HG03442 (cell line): ENCODE measurements around the gene PRM3.

Experiments
- ATAC-seq: cut with Tn5 transposase; IDR thresholded peaks from one replicate; pipeline ENCODE4 v1.9.1; 2021; ENCODE audit warnings: mild to moderate bottlenecking, moderate library complexity; ENCODE audit not compliant: unreplicated experiment

The PRM3 gene

DNA sequence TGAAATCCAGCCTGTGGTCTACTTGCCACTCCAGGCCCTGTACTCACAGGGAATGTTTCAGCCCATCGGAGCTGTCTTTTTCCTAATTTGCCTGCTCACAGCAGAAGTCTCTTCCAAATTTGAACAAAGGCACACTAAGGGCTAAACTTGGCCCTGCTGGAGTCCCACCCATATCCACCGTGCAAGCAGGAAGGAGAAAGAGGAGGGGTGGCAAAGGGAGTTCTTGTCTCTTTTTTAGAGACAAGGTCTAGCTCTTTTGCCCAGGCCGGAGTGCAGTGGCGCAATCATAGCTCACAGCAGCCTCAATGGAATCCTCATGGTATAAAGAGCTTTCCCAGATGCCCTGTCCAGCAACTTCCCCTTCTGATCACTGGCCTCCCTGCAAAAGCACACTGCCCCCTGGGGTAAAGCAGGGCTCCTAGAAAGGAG lies 10.4 kb upstream of the PRM3 start:
- no peak for ATAC-seq

DNA sequence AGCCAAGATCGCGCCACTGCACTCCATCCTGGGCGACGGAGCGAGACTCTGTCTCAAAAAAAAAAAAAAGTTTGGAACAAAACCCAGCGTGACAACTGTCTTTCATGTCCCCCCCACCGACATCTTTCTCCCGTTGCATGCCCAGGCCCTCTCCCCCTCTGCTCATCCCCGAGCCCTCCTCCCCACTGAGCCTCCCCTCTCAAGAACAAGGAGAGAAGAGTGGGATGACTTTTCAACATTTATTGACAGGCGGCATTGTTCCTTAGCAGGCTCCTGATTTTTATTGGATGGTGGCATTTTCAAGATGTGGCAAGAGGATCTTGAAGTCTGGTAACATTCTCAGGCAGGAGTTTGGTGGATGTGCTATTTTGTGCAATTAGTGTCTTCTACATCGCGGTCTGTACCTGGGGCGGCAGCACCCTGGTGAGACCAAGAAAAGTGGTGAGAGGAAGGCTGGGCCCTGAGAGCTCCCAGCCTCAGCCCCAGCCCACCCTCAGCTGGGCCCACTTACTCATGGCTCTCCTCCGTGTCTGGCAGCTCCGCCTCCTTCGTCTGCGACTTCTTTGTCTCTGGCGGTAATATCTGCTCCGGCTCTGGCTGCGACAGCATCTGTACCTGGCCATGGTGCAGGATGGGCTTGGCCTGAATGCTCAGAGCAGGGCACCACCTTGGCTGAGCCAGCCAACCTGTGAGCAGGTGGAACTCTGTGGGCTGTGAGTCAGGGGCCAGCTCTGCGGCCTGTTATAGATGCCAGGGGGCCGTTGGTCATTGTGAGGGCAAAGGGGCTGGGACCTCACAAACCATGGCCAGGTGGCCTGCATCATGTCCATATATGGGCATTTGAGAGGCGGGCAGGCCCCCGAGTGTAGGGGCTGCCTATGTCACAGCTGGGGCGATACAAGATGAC lies 7.4 kb upstream of the PRM3 start, which contains the start of gene PRM1:
Gene PRM1, minus strand, starts transcription at position 715 of the 907 bp plus-strand sequence. Its CDS starts 92 bp downstream, at position 623.
- no peak for ATAC-seq

DNA sequence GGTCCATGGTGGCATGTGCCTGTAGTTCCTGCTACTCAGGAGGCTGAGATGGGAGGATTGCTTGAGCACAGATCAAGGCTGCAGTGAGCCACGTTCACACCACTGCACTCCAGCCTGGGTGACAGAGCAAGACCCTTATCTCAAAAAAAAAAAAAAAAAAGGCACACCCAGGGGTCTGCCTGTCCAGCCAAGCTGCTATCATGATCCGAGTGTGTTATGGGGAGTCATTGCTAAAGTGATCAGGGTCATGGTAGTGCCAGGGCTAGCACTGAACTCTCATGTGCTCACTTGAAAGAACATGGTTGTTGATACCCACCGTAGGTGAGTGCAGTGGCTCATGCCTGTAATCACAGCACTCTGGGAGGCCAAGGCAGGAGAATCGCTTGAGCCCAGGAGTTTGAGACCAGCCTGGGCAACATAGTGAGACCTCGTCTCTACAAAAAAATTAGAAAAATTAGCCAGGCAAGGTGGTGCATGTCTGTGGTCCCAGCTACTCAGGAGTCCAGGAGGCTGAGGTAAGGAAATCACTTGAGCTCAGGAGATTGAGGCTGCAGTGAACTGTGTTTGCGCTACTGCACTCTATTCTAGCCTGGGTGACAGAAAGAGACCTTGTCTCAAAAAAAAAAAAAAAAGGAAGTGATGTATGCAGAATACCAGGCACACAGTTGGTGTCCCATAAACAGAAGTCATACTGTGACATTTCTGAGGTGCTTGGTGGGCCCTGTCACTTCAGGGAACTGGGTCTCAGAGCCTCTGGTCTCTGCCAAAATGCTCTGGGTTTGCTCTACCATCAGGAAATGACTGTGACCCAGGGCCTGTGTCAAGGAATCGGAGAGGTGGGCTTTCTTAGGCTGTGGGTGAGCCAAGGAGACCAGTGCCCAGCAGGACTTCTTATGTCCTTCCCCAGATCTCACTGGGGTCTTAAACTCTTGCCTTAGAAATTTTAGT lies 5.5 kb upstream of the PRM3 start:
- no peak for ATAC-seq

DNA sequence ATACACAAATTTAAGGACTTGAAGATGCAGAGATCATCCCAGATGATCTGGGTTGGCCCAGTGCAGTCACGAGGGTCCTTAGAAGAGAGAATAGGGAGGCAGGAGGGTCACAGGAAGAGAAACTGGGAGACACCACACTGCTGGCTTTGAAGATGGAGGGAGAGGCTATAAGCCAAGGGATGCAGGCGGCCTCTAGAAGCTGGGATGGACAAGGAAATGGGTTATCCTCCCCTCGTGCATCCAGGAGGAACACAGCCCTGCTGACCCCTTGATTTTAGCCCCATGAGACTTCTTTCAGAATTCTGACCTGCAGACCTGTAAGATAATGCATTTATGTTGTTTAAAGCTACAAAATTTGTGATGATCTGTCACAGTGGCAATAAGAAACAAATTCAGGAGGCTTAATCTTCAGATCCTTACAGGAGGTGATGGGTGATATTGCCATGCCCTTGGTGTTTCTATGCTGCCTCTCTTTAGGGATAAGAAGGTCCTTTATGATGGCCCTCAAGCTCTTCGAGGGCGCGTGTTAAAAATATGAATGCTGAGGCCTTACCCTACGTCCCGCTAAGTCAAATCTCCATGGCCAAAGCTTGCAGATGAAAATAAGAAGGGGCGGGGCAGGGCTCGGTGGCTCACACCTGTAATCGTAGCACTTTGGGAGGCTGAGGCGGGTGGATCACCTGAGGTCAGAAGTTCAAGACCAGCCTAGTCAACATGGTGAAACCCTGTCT lies 4.3 kb upstream of the PRM3 start:
- no peak for ATAC-seq

DNA sequence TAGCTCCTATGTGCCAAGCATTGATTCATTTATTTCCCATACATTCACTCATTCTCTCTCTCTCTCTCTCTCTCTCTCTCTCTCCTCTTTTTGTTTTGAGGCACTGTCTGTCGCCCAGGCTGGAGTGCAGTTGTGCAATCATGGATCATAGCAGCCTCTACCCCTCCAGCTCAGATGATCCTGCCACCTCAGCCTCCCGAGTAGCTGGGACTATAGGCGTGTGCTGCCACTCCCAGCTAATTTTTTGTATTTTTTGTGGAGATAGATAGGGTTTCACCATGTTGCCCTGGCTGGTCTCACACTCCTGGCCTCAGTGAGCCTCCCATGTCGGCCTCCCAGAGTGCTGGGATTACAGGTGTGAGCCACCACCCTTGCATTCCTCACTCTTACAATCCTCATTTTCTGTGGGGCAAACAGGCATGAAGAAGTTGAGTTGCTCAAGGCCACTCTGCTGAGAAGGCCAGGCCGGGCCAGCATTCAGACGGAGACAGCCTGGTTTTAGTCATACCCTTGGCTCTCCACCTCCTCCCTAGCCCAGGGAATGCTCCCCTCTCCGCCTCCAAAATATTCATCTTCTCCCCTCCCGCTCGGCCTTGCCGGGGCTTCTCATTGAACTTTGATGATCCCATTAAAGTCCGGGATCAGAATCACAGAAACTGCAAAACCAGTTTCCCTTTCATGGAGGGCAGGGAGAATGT lies 3.6 kb upstream of the PRM3 start:
- no peak for ATAC-seq

DNA sequence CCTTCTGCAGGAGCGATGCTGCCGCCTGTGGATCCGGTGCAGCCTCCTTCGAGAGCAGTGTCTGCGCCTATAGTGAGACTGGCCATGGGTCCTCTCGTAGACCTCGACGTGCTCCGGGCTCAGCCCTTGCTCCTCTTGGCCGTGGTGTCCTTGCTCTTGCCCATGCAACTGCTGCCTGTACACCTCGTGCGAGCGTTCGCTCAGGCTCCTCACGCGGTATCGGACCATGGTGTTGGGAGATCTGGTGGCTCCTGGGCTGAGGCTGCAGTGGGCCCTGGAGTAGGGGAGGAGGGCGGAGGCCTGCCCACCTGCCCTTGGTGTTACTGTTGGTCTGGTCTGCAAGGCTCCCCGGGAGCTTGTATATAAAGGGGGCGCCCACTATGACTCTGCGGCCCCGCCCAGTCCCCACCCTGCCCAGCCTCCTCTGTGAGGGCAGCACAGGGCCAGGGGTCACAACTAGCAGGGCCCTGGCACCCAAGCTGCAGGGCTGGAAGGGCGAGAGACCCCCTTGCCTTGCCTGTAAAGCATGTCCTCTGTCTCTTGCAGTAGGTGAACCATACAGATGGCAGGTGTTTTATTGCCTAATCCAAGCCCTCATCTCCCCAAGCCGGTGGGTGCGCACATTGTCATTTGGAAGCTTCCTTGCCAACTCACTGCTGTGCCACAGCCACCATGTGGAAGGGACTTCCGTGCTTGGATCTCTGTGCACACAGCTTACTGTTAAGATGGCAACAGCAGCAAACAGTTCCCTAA lies 2.9 kb upstream of the PRM3 start, which contains the start of gene PRM2:
Gene PRM2, minus strand, starts transcription at position 338 of the 753 bp plus-strand sequence. Its CDS starts 110 bp downstream, at position 228.
- no peak for ATAC-seq

DNA sequence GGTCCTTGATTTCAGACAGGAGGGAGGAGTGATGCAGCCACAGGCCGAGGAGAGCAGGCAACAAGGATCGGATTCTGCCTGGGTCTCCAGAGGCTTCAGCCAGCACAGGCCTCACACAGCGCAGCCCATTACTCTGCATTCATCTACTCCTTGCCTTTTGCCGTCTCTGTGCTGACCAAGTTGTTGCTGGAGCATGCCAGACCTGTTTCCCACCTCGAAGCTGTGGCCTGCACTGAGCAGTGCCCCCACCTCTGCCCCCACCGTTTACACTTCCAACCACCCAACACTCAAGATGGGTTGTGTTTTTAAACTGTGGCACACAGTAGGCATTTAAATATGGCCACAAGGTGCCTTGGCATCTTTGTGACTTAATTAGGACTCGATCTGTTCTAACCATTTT lies 1.5 kb upstream of the PRM3 start:
- ATAC-seq: no peak

DNA sequence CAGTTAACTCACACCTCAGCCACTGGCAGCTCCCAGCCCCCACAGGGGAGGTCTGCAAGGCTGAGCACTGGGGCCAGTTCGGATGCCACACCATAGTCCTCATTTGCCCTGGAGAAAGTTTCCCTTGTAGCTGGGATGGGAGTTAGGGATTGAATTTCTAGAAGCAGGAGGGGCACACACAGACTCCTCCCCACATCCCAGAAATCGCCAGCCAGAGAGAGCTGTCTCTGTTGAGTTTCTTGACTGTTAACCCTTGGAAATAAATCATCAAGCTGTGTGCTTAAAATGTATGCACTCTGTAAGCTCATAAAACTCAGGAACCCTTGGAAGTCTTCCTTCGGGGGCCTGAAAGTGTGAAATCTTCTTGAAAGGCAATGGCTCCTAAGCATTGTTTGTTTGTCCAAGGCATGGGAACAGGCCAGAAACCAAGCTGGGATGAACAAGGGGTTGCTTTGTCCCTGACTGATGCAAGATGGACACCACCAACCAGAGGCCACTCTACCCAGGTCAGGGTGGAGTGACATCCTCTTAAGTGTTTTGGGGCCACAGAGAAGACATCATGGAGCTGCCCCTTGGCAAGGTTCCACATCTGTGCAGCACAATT lies 394 bp upstream of the PRM3 start:
- no peak for ATAC-seq

DNA sequence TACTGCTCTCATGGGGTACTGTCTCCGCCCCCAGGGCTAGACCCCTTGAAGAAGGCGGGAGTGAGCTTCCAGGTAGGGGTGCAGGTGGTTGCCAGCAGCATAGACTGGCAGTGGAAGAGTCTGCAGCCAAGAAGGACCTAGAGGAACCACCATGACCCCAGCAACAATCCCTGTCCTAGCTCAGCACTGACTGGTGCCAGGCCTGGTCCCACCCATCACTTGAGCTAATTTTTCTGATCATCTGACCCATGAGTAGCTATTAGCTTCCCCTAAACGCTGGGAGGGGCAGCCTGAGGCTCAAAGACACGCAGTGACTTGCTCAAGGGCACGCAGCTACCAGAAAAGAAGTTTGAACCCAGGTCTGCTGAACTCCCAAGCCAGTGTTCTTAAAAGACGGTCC lies 945 bp downstream of the PRM3 start:
- ATAC-seq: no peak

DNA sequence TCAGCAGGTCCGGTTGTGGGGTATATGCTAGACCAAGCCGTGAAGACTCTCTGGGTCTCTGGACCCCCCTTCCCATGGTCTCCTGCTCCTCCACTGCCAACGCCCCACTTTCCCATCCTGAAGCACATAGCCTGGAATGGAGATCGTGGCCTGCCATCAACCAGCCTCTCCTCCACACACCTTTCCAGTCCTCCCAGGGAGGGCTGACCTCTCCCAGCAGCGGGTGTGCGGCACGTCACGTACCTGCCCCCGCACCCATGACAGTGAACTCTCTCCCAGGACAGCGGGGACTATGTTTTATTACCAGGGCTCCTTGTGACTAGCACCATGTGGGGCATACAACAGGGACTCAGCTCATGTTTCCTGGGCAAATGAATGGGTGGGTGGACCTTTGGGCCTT lies 1.8 kb downstream of the PRM3 start:
- ATAC-seq: no peak

DNA sequence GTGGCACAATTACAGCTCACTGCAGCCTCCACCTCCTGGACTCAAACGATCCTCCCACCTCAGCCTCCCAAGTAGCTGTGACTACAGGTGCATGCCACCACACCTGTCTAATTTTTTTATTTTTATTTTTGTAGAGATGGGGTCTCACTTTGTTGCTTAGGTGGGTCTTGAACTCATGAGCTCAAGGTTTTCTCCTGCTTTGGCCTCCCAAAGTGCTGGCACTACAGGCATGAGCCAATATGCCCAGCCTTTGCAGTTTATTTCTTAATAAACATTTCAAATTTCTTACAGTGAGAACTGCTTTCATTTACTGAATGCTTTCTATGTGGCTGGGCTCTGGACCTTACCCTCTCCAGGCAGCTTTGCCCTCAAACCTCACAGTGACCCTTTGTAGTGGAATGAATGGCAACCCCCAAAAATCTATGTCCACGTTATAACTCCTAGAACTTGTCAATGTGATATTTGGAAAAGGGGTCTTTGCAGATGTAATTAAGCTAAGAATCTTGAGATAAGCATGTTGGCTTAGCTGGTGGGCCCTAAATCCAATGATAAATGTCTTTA lies 2.7 kb downstream of the PRM3 start:
- ATAC-seq: no peak

DNA sequence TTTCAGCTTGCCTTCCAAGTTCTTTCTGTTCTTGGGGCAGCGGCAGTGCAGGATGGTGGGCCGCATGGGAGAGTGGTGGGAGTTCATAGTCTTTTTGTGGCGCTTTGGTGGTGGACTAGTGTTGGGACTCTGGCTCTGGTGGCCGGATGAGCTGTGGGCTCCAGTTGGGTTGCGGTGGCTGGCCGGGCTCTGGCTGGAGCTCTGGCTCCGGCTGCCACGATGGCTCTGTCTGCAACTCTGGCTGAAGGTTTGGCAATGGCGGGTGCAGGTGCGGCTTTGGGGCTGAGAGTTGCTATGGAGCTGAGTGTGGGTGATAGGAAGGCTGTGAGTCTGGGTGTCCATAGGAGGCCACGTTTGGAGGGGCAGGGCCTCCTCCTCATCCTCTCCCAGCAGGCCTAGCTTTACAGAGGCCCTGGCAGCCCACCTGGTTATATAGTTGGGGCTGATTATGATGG lies 4.5 kb downstream of the PRM3 start, which contains the start of gene TNP2:
Gene TNP2, minus strand, starts transcription at position 405 of the 455 bp plus-strand sequence. Its CDS starts 63 bp downstream, at position 342.
- ATAC-seq: no peak

DNA sequence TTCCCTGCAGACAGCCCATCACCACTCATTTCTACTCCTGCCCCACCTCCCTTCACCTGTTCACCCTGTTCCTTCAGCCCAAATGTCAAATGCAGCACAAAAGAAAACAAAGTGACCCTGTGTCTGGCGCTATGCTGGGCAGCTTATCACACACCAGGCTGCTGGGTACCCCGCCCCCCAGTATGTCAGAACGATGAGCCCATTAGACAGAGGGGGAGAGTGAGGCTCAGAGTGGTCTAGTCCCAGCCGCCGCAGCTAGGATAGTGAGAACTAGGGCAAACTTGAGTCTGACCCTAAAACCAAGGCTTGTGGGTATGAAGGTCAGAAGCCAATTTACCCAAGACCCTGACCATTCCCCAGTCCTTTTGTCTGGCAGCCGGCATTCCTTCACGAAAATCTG lies 8.3 kb downstream of the PRM3 start:
- ATAC-seq: no peak

DNA sequence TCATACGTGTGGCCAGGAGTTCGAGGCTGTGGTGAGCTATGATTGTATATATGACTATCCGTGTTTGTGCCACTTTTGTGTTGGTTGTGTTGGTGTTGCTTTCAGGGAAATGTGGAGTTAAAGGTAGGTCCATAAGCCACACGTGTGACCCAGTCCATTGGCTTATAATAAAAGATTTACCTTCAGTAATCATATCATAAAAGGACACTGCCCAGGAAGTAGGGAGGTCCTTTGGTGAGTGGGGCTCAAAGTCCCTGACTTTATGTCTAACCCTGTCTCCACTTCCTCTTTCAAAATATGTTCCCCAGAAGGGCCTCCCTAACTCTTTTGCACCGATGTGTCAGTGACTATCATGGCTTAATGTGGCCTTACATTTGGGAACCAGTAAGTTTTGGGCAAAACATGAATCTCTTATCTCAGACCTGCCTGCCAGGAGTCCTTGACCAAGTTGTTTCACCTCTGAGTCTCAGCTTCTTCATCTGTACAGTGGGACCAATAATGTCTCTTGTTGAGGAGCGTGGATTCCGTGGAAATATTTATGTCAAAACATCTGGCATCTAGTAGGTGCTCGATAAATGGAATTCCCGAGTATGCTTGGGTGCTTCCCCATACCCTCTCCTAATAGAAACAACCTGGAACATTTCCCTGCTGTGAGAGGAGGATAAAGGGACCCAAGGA lies 9.1 kb downstream of the PRM3 start:
- ATAC-seq: no peak

DNA sequence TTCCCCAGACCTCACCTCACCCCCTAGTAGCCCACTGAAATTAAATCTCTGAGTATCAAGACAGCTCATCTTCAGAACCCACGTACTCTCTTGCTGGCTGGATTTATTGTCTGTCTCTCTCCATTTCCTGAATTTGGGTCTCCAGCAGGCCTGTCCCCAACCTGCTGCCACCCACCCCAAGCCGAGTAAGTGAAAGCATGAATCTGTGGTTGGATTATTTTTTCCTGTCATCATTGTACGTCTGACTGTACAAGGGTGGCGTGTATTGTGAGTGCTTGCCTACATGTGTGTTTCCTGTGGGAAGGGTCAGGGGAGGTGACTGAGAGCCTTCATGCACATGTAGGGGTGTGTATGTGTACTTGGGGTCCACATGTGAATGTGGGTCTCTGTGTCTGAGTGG lies 9.7 kb downstream of the PRM3 start:
- no peak for ATAC-seq

DNA sequence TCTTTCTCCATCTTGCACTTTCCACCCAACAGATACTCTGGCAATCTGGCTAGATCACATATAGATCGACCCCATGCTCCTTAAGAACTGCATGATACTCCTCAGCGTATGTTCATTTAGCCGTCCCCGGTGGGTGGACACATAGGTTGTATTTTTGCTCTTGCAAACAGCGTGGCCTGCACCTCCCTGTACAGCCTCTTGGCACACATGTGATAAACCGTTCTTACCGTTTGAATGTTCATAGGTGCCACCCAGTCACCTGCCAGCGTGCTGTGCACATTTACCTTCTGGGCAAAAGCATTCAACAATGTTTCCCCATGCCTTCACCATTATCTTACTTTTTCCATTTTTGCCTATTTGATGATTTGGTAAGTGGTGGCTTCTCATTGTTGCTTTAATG lies 10.5 kb downstream of the PRM3 start:
- ATAC-seq: no peak

DNA sequence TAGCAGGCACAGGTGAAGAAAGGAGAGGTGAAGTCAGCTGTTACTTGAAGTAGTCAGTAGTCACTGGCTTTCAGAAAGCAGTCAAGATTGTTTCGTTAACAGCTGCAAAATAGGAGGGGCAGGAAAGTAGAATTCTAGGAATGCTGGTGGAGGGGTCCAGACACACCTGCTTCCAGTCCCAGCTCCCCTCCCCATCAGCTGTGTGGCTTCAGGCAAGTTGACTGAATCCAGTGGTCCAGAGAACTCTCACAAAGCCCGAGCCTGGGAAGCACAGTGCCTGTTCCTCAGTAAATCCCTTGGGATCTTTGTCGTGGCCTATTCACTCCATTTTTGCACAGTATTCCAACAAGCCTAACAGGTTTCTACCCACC lies 12.8 kb downstream of the PRM3 start:
- no peak for ATAC-seq
